HG03039 (cell line): ENCODE data around the gene ROPN1L.
"Not testable (repeated sequence)": the region's sequence is repeated elsewhere in the genome, so short reads cannot be mapped to it uniquely, and the experiment has no call there.

Experiments
- ATAC-seq: cut with Tn5 transposase; IDR thresholded peaks from one replicate; pipeline ENCODE4 v1.9.1; 2021; ENCODE audit warnings: mild to moderate bottlenecking, moderate library complexity; ENCODE audit not compliant: unreplicated experiment

ROPN1L gene

GRCh38 chr5:10499066-10499465 lies 57.4 kb downstream of the ROPN1L start:
- no peak for ATAC-seq

- no peak for ATAC-seq
These were observed 58.1 kb downstream of the ROPN1L start for GRCh38 chr5:10499776-10500175.

- no peak for ATAC-seq
These were observed 59.0 kb downstream of the ROPN1L start for GRCh38 chr5:10500669-10501068.

GRCh38 chr5:10501554-10502075 lies 59.9 kb downstream of the ROPN1L start:
- ATAC-seq, result no peak

GRCh38 chr5:10502130-10502529 lies 60.5 kb downstream of the ROPN1L start:
- no peak for ATAC-seq

GRCh38 chr5:10502578-10502977 lies 60.9 kb downstream of the ROPN1L start:
- no peak for ATAC-seq

GRCh38 chr5:10503321-10503720 lies 61.6 kb downstream of the ROPN1L start:
- ATAC-seq, result no peak

GRCh38 chr5:10503997-10504793 lies 62.5 kb downstream of the ROPN1L start:
- ATAC-seq, result no peak

- ATAC-seq, result no peak
These were observed 63.9 kb downstream of the ROPN1L start for GRCh38 chr5:10505517-10506095.

- ATAC-seq, result no peak
These were observed 64.9 kb downstream of the ROPN1L start for GRCh38 chr5:10506535-10506934.

GRCh38 chr5:10507575-10508096 lies 66.0 kb downstream of the ROPN1L start:
- ATAC-seq, result no peak

- ATAC-seq, result no peak
These were observed 67.9 kb downstream of the ROPN1L start for GRCh38 chr5:10509575-10509974.

- ATAC-seq, result no peak
These were observed 70.3 kb downstream of the ROPN1L start for GRCh38 chr5:10511741-10512640.

GRCh38 chr5:10513501-10514442 lies 72.1 kb downstream of the ROPN1L start:
- ATAC-seq, result no peak

GRCh38 chr5:10514572-10514971 lies 72.9 kb downstream of the ROPN1L start:
- not testable (repeated sequence) for ATAC-seq
